ENCODE measurements around the gene BCAN. TPM values are rescaled to one million over a fixed set of nuclear protein-coding genes. Genes with fewer than 3 reads are reported as not detected.

BCAN gene, protein sequence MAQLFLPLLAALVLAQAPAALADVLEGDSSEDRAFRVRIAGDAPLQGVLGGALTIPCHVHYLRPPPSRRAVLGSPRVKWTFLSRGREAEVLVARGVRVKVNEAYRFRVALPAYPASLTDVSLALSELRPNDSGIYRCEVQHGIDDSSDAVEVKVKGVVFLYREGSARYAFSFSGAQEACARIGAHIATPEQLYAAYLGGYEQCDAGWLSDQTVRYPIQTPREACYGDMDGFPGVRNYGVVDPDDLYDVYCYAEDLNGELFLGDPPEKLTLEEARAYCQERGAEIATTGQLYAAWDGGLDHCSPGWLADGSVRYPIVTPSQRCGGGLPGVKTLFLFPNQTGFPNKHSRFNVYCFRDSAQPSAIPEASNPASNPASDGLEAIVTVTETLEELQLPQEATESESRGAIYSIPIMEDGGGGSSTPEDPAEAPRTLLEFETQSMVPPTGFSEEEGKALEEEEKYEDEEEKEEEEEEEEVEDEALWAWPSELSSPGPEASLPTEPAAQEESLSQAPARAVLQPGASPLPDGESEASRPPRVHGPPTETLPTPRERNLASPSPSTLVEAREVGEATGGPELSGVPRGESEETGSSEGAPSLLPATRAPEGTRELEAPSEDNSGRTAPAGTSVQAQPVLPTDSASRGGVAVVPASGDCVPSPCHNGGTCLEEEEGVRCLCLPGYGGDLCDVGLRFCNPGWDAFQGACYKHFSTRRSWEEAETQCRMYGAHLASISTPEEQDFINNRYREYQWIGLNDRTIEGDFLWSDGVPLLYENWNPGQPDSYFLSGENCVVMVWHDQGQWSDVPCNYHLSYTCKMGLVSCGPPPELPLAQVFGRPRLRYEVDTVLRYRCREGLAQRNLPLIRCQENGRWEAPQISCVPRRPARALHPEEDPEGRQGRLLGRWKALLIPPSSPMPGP
- under 0.01 TPM in 1 of 2 replicates, not detected in the other for total RNA-seq

DNA sequence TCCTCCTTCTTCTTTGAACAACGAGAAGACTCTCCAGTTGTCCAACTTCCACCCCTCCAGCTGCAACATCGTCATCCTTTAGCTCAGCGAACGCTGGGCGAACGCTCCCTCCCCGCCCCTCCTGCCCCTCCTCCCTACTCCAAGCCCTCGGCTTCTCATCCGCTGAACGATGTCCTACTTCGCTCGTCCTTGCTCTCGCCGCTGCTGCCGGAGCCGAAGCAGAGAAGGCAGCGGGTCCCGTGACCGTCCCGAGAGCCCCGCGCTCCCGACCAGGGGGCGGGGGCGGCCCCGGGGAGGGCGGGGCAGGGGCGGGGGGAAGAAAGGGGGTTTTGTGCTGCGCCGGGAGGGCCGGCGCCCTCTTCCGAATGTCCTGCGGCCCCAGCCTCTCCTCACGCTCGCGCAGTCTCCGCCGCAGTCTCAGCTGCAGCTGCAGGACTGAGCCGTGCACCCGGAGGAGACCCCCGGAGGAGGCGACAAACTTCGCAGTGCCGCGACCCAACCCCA is at the start of gene BCAN:
BCAN (plus strand) TSS at position 357 of the 504 bp plus-strand sequence. CDS start 3,938 bp downstream, outside the sequence.

DNA sequence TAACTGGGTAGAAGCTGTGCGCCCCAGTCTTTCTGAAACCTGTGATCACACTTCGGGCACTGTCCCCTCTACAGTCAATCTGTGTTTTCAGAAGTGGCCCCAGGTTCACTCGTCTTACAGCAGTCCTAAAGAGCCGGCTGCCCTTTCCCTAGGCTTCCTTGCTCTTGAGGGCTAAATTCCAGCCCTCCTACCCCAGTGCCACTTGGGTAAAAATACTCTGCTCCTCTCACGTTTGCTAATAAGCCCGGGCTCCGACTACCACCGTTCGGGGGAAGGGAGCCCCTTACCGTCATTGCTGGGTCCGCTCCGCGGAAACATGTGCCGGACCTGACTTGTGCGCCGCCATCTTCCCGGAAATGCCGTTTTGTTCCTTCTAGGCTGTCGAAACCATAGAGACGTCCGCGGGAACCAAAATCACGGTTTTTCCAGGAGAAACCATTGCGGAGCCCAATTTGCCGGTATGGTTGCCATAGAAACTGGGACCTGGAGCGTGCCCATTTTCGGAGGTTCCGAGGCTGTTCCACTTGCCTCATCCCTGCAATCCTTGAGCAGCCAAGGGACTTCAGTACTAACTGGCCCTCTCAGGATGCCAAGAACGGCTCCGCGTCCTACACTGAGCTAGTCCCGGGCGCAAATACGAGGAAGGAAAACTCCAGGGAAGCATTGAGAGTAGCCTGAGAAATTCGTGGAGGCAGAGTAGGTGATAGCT is 40.6 kb upstream of the BCAN start, which contains the start of gene GPATCH4:
GPATCH4 (minus strand) TSS at position 358 of the 709 bp plus-strand sequence.

DNA sequence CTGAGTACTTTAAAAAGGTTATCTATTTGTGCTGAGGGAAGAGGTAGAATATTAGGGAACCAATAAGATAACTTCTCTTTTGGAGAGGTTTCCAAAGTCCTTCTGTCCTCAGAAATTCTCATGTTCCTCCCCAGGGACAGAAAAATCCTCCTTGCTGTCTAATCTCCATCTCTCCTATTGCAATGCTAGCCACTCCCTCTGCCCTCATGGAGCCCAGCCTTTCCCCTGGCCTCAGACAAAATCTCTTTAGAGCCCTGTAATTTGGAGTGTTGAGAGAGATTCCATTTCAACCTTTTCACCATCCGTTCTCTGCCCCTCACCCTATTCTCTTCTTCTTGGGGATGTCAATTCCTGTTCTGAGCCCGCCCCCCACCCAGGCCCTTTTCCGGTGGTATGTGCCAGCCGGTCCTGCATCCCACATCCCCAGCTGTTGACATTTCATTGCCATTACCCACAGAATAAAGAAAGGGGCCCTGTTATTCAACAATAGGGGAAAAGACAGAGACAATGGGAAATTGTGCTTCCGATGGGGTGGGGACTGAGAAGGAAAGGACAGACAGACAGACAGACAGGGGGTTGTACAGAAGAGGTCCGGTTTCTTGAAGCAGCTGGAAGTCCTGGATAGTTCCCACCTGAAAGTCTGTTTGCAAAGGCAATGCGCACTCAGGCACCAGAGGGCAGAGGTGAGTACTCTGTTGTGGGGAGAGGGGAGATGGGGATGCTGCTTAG is 22.9 kb upstream of the BCAN start, which contains the start of gene HAPLN2:
HAPLN2 (plus strand) TSS at position 563 of the 729 bp plus-strand sequence. CDS start 4,076 bp downstream, outside the sequence.

DNA sequence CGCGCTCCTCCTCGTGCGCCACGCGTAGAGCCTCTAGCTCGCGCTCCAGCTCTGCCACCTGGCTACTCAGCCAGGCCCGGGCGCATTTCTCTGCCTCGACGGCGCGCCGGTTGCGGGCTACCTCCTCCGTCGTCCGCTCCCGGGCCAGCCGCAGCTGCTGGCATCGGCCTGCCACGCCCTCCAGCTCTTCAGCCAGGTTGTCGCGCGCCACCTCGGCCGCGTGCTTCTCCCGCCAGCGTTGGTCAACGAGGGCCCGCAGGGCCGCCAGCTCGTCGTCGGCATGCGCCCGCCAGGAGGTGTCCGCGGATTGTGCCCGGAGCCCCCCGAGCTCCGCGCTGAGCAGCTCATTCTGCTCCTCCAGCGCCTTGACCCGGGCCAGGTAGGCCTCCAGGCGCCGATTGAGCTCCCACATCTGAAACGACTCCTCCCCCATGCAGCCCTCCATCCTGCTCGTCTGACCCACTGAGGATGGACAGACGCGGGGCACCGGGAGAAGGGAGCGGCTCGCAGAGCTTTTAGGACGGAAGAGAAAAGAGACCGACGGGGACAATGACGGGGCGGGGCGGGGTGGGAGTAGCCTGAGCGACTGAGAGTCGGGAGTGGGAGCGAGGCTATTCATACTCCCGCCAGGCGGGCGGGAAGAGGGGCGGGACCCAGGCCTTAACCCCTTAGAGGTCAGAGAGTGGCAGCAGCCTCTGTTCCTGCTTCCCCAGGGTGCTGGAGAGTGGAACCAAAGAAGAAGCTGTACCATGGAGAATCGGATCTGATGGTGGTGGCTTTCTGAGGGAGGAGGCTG is 35.1 kb downstream of the BCAN start, which contains the start of gene NES:
NES (minus strand) TSS at position 588 of the 796 bp plus-strand sequence; CDS start at position 445, 143 bp downstream.

DNA sequence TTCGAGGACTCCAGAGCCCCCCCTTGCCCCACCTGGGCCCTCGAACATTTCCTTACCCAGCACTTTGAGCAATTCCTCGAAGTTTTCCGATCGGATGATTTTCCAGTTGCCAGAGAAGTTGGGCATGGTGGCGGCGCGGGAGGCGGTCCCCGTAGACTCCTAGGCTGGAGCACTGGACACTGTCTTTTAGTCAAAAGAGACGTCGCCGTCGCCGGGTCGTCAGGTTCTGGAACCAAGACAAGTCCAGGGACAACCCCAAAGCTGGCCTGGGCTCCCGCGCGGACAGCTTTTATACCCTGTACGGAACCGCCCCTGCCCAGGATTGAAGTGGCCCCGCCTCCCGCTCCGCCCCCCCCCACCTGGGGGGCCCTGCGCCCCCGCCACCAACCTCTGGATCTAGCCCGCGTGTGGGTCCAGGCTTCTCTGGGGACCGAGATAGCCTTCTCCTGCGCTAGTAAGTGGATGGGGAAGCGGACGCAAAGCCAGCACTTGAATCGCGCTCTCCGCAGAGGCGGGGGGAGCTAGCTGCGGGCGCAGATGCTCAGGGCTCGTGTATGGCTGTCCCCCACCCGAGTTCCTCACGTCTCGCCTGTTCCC is 63.5 kb downstream of the BCAN start, which contains the start of gene CRABP2:
CRABP2 (minus strand) TSS at position 263 of the 597 bp plus-strand sequence; CDS start at position 126, 137 bp downstream.

Other genes starting within 250 kb of the BCAN start
- 15.3 and 20.8 TPM in 2 replicates for gene MEF2D, start 141.3 kb upstream of the BCAN start, total RNA-seq
- 4.3 and 18.7 TPM in 2 replicates for gene IQGAP3, start 69.6 kb upstream of the BCAN start, total RNA-seq
- not detected in 2 replicates for gene TTC24, start 62.4 kb upstream of the BCAN start, total RNA-seq
- gene NAXE, start 50.3 kb upstream of the BCAN start, total RNA-seq = 35.7 and 82.3 TPM in 2 replicates
- gene GPATCH4, start 40.6 kb upstream of the BCAN start, total RNA-seq = 5.9 and 18.8 TPM in 2 replicates
- not detected in 2 replicates for gene HAPLN2, start 22.7 kb upstream of the BCAN start, total RNA-seq
- 0.65 and 2.7 TPM in 2 replicates for gene NES, start 35.3 kb downstream of the BCAN start, total RNA-seq
- 129 and 609 TPM in 2 replicates for gene CRABP2, start 63.5 kb downstream of the BCAN start, total RNA-seq
- 14.5 and 20.4 TPM in 2 replicates for gene METTL25B, start 86.4 kb downstream of the BCAN start, total RNA-seq
- gene ISG20L2, start 86.6 kb downstream of the BCAN start, total RNA-seq = 31.1 and 34.2 TPM in 2 replicates
- 11.8 and 26.8 TPM in 2 replicates for gene MRPL24, start 99.0 kb downstream of the BCAN start, total RNA-seq
- 148 and 194 TPM in 2 replicates for gene HDGF, start 109.6 kb downstream of the BCAN start, total RNA-seq
- 21.2 and 34.5 TPM in 2 replicates for gene PRCC, start 125.4 kb downstream of the BCAN start, total RNA-seq
- gene SH2D2A, start 174.7 kb downstream of the BCAN start, total RNA-seq = 1.2 TPM in 1 of 2 replicates, not detected in the other
- gene INSRR, start 217.0 kb downstream of the BCAN start, total RNA-seq = under 0.01 TPM in 1 of 2 replicates, not detected in the other
- gene NTRK1, start 218.7 kb downstream of the BCAN start, total RNA-seq = under 0.01 TPM in 1 of 2 replicates, not detected in the other